Neural cell (in vitro differentiated cells): ENCODE data around the gene IL25. TPM values are rescaled to one million over a fixed set of nuclear protein-coding genes. Genes with fewer than 3 reads are reported as not detected.

Experiments
- H2AFZ ChIP-seq: fragments of 200-600, 300-800 bp; sonication (generic), shearing (Covaris generic); 2 replicates; pipeline ENCODE4 v1.6.0; 2014; ENCODE audit warnings: low read depth, mild to moderate bottlenecking, antibody characterized with exemption, low read length, moderate library complexity
- H3F3A ChIP-seq: fragments of 200-600 bp; shearing (Covaris generic); 2 replicates; pipeline ENCODE4 v1.6.1; 2016; ENCODE audit warnings: mild to moderate bottlenecking, moderate library complexity, mixed read lengths, antibody characterized with exemption, low read length; ENCODE audit not compliant: insufficient read depth, poor library complexity, severe bottlenecking
- H3K27ac ChIP-seq: fragments of 200-600, 300-800 bp; sonication (generic), shearing (Covaris generic); 2 replicates; pipeline ENCODE4 v1.5.1; 2014; ENCODE audit warnings: mild to moderate bottlenecking, low read length, moderate library complexity
- H3K27me3 ChIP-seq: fragments of 300-800, 200-600 bp; sonication (generic), shearing (Covaris generic); 2 replicates; pipeline ENCODE4 v1.6.0; 2014; ENCODE audit warnings: mild to moderate bottlenecking, low read depth, low read length, moderate library complexity; ENCODE audit not compliant: insufficient read depth
- H3K36me3 ChIP-seq: fragments of 300-800, 200-600 bp; sonication (generic), shearing (Covaris generic); 2 replicates; pipeline ENCODE4 v1.5.1; 2014; ENCODE audit warnings: mild to moderate bottlenecking, antibody characterized with exemption, low read length, moderate library complexity; ENCODE audit not compliant: insufficient read depth
- H3K4me2 ChIP-seq: fragments of 300-800, 200-600 bp; sonication (generic), shearing (Covaris generic); 2 replicates; pipeline ENCODE4 v1.6.0; 2014; ENCODE audit warnings: mild to moderate bottlenecking, low read length
- H3K4me3 ChIP-seq: fragments of 300-800, 200-600 bp; sonication (generic), shearing (Covaris generic); 2 replicates; pipeline ENCODE4 v1.5.1; 2014; ENCODE audit warnings: mild to moderate bottlenecking, low read length, moderate library complexity
- H3K79me2 ChIP-seq: fragments of 200-600 bp; shearing (Covaris generic); replicated peaks from 2 replicates; pipeline ENCODE4 v1.6.0; 2014; ENCODE audit warnings: mild to moderate bottlenecking, low read length, moderate library complexity; ENCODE audit not compliant: insufficient read depth
- H3K9ac ChIP-seq: fragments of 300-800, 200-600 bp; sonication (generic), shearing (Covaris generic); 2 replicates; pipeline ENCODE4 v1.6.1; 2016; ENCODE audit warnings: mild to moderate bottlenecking, low read length, mixed read lengths
- H3K9me2 ChIP-seq: fragments of 200-600 bp; shearing (Covaris generic); 2 replicates; pipeline ENCODE4 v1.6.1; 2016; ENCODE audit warnings: mild to moderate bottlenecking, low read length, mixed read lengths; ENCODE audit not compliant: insufficient read depth
- H3K9me3 ChIP-seq: fragments of 200-600, 300-800 bp; sonication (generic), shearing (Covaris generic); 2 replicates; pipeline ENCODE4 v1.6.1; 2016; ENCODE audit warnings: mild to moderate bottlenecking, mixed run types, low read length, moderate library complexity, mixed read lengths
- H4K20me1 ChIP-seq: fragments of 200-600 bp; shearing (Covaris generic); 2 replicates; pipeline ENCODE4 v1.6.1; 2016; ENCODE audit warnings: mild to moderate bottlenecking, mixed run types; ENCODE audit not compliant: insufficient read depth
- CTCF ChIP-seq: fragments of 450-650 bp; IDR thresholded peaks from 2 replicates; pipeline ENCODE4 v1.5.1; 2014; ENCODE audit warnings: antibody characterized with exemption, mild to moderate bottlenecking, moderate library complexity; ENCODE audit not compliant: poor library complexity, severe bottlenecking
- MXI1 ChIP-seq: fragments of 450-650 bp; conservative IDR thresholded peaks from 2 replicates; pipeline ENCODE4 v1.6.1; 2014; ENCODE audit warnings: antibody characterized with exemption, mild to moderate bottlenecking; ENCODE audit not compliant: poor library complexity, severe bottlenecking
- POLR2AphosphoS5 ChIP-seq: IDR thresholded peaks from 2 replicates; pipeline ENCODE4 v1.6.1; 2012
- RAD21 ChIP-seq: fragments of 450-650 bp; conservative IDR thresholded peaks from 2 replicates; pipeline ENCODE4 v1.6.1; 2014; ENCODE audit warnings: antibody characterized with exemption, mild to moderate bottlenecking, moderate library complexity
- REST ChIP-seq: IDR thresholded peaks from 2 replicates; pipeline ENCODE4 v1.6.1; 2012; ENCODE audit warnings: borderline replicate concordance
- SMC3 ChIP-seq: fragments of 450-650 bp; conservative IDR thresholded peaks from 2 replicates; pipeline ENCODE4 v1.6.1; 2014; ENCODE audit warnings: antibody characterized with exemption, mild to moderate bottlenecking, moderate library complexity; ENCODE audit not compliant: poor library complexity
- TAF1 ChIP-seq: IDR thresholded peaks from 2 replicates; pipeline ENCODE4 v1.6.1; 2012; ENCODE audit warnings: low read depth
- polyA plus RNA-seq: library from polyadenylated mRNA; depleted of rRNA; stranded (reverse); fragments of >200 nt; gene quantifications from 2 replicates; pipeline ENCODE4 v1.2.3, GENCODE V29; 2014

IL25 gene
- polyA plus RNA-seq, 1 donor from 2014 or later: not detected

- H3K9ac ChIP-seq: no peak overlapping the region
- H3K79me2 ChIP-seq: no peaks in the 10 kb centered on the region
- H2AFZ ChIP-seq: no peak overlapping the region
- no peaks in the 10 kb centered on the region for H3K27me3 ChIP-seq
- no peaks in the 10 kb centered on the region for H3K9me3 ChIP-seq
- no peaks in the 10 kb centered on the region for H4K20me1 ChIP-seq
- no peaks in the 10 kb centered on the region for H3K9me2 ChIP-seq
- H3K36me3 ChIP-seq: no peaks in the 10 kb centered on the region
- H3K27ac ChIP-seq: no peak overlapping the region
- H3F3A ChIP-seq: no peaks in the 10 kb centered on the region
- no peak for TF ChIP-seq TAF1
- TF ChIP-seq SMC3: no peak
- no peak for TF ChIP-seq MXI1
- TF ChIP-seq RAD21: no peak
- TF ChIP-seq CTCF: no peak
- TF ChIP-seq REST: no peak
- no peak for TF ChIP-seq POLR2AphosphoS5
- H3K4me3 ChIP-seq: no peak overlapping the region
- H3K4me2 ChIP-seq: no peak overlapping the region
Measured at GRCh38 chr14:23377573-23378563, 5.3 kb downstream of the IL25 start.

GRCh38 chr14:23378612-23379220, 6.1 kb downstream of the IL25 start:
- no peaks in the 10 kb centered on the region for H3K27me3 ChIP-seq
- no peak overlapping the region for H3K9ac ChIP-seq
- H3F3A ChIP-seq: no peaks in the 10 kb centered on the region
- no peak for TF ChIP-seq SMC3
- no peak for TF ChIP-seq CTCF
- no peaks in the 10 kb centered on the region for H3K79me2 ChIP-seq
- no peaks in the 10 kb centered on the region for H4K20me1 ChIP-seq
- no peaks in the 10 kb centered on the region for H3K36me3 ChIP-seq
- no peaks in the 10 kb centered on the region for H3K9me3 ChIP-seq
- no peak overlapping the region for H2AFZ ChIP-seq
- no peak overlapping the region for H3K27ac ChIP-seq
- H3K4me3 ChIP-seq: no peak overlapping the region
- no peak overlapping the region for H3K4me2 ChIP-seq
- no peaks in the 10 kb centered on the region for H3K9me2 ChIP-seq
